Measurements from ENCODE around the gene NKIRAS1. TPM values are rescaled to one million over a fixed set of nuclear protein-coding genes. Genes with fewer than 3 reads are reported as not detected.

Gene NKIRAS1
- total RNA-seq, 4 donors from 2014 or later = 12.9 to 21.9 (median 15.8) TPM

GRCh38 chr3:23864931-23865330, 51.9 kb downstream of the NKIRAS1 start:
- no peak for TF ChIP-seq CTCF (IDR thresholded peaks at IDR 0.05; ENCODE audit: low read depth)

- no peak for TF ChIP-seq CTCF (IDR thresholded peaks at IDR 0.05; ENCODE audit: low read depth)
Measured at GRCh38 chr3:23863060-23863459, 53.7 kb downstream of the NKIRAS1 start.

- no peak for TF ChIP-seq CTCF (IDR thresholded peaks at IDR 0.05; ENCODE audit: low read depth)
Measured at GRCh38 chr3:23861689-23862088, 55.1 kb downstream of the NKIRAS1 start.

- no peak for TF ChIP-seq CTCF (IDR thresholded peaks at IDR 0.05; ENCODE audit: low read depth)
Measured at GRCh38 chr3:23859839-23860382, 56.9 kb downstream of the NKIRAS1 start.

GRCh38 chr3:23859012-23859743, 57.6 kb downstream of the NKIRAS1 start:
- TF ChIP-seq CTCF (IDR thresholded peaks at IDR 0.05; ENCODE audit: low read depth) = no peak

- TF ChIP-seq CTCF (IDR thresholded peaks at IDR 0.05; ENCODE audit: low read depth) = no peak
Measured at GRCh38 chr3:23856286-23856685, 60.5 kb downstream of the NKIRAS1 start.

- TF ChIP-seq CTCF (IDR thresholded peaks at IDR 0.05; ENCODE audit: low read depth) = no peak
Measured at GRCh38 chr3:23845326-23846216, 71.2 kb downstream of the NKIRAS1 start.

All from subcutaneous adipose tissue (tissue), 4 donors.